K562 (cell line): Measurements from ENCODE around the gene PRKAG1. TPM values are rescaled to one million over a fixed set of nuclear protein-coding genes. Genes with fewer than 3 reads are reported as not detected.

Experiments used
- ATAC-seq: fragments of 200-7000 bp; cut with Tn5 transposase; 3 replicates; pipeline ENCODE4 v1.9.1; 2020; ENCODE audit warnings: moderate library complexity
- BruUV-seq: library from RNA; stranded (reverse); fragments of 400-500 nt; replicated peaks from 2 replicates; lab custom pipeline; 2021; lab: Mats Ljungman, UMichigan
- CTCF ChIA-PET: fragments of 300-600 bp; formaldehyde crosslinking; extraction: SDS; loops from one replicate; lab custom pipeline; 2021; ENCODE audit warnings: low intra/inter-chr PET ratio; lab: Yijun Ruan, JAX
- POLR2A ChIA-PET: fragments of 300-600, 350-650 bp; sonication (Branson Sonifier 250); formaldehyde crosslinking; extraction: SDS; loops from one replicate; lab custom pipeline; 2021; ENCODE audit warnings: antibody characterized with exemption, inconsistent platforms; lab: Yijun Ruan, JAX
- DNase-seq, 4 experiments: peaks; one replicate each; pipeline versions ENCODE4 v3.0.0 to v3.0.0-alpha.2; 2011 to 2018; ENCODE audit warnings: low spot score in 3 of 4, mixed read lengths in 3 of 4; ENCODE audit errors: extremely low read depth in 1 of 4
- FAIRE-seq: peaks from 2 replicates; lab custom pipeline; 2011; peaks lifted over from hg19 to GRCh38; lab: Jason Lieb, UNC
- H2AFZ ChIP-seq: 2 replicates; pipeline ENCODE4 v1.6.0; 2011; ENCODE audit warnings: low read depth, low read length, control low read depth, inconsistent platforms
- H3K27ac ChIP-seq: fragments of 200-600 bp; 3 replicates; pipeline ENCODE4 v1.8.0; 2011; ENCODE audit warnings: low read depth, mild to moderate bottlenecking, control low read depth, inconsistent platforms, low read length, moderate library complexity, mixed read lengths; ENCODE audit errors: extremely low read depth
- H3K27me3 ChIP-seq, 2 experiments: fragments of 300-600 bp in 1 of 2; 2 replicates in 1 of 2; 3 replicates in 1 of 2; pipeline versions ENCODE4 v1.6.0 to v1.8.0; 2011; ENCODE audit warnings: inconsistent platforms in 2 of 2, low read length in 2 of 2, mild to moderate bottlenecking in 1 of 2, mixed read lengths in 1 of 2, moderate library complexity in 1 of 2; ENCODE audit not compliant: control insufficient read depth in 2 of 2, insufficient read depth in 2 of 2
- H3K36me3 ChIP-seq: fragments of 300-600 bp; 3 replicates; pipeline ENCODE4 v1.8.0; 2011; ENCODE audit warnings: mild to moderate bottlenecking, low read length, inconsistent platforms; ENCODE audit not compliant: control insufficient read depth, insufficient read depth
- H3K4me1 ChIP-seq, 2 experiments: fragments of 200-600 bp in 1 of 2; replicated peaks in 1 of 2; 2 replicates in 1 of 2; 3 replicates in 1 of 2; pipeline versions ENCODE4 v1.5.1 to v1.8.0; 2011; ENCODE audit warnings: inconsistent platforms in 2 of 2, low read length in 2 of 2, mild to moderate bottlenecking in 1 of 2, mixed read lengths in 1 of 2, moderate library complexity in 1 of 2; ENCODE audit not compliant: control insufficient read depth in 2 of 2, insufficient read depth in 2 of 2
- H3K4me2 ChIP-seq: 2 replicates; pipeline ENCODE4 v1.6.1; 2011; ENCODE audit warnings: low read length, control low read depth, inconsistent platforms, mixed read lengths; ENCODE audit not compliant: insufficient read depth
- H3K4me3 ChIP-seq: fragments of 200-600 bp; sonication (generic), shearing (Covaris generic); 2 replicates; pipeline ENCODE4 v1.5.1; 2016; ENCODE audit warnings: control low read depth, inconsistent platforms
- H3K79me2 ChIP-seq: fragments of 200-600 bp; 3 replicates; pipeline ENCODE4 v1.8.0; 2011; ENCODE audit warnings: low read length, inconsistent platforms; ENCODE audit not compliant: control insufficient read depth, insufficient read depth
- H3K9ac ChIP-seq, 2 experiments: 2 replicates each; pipeline versions ENCODE4 v1.6.0 to v1.6.1; 2011; ENCODE audit warnings: low read depth in 2 of 2, low read length in 2 of 2, control low read depth in 1 of 2, inconsistent platforms in 1 of 2, mild to moderate bottlenecking in 1 of 2, mixed read lengths in 1 of 2; ENCODE audit not compliant: insufficient read depth in 1 of 2
- H3K9me1 ChIP-seq: one replicate; pipeline ENCODE4 v1.6.0; 2011; ENCODE audit warnings: inconsistent platforms, mild to moderate bottlenecking, low read length, moderate library complexity; ENCODE audit not compliant: control insufficient read depth, insufficient read depth
- H3K9me3 ChIP-seq: replicated peaks from 2 replicates; pipeline ENCODE4 v1.5.1; 2011; ENCODE audit warnings: low read depth, low read length, inconsistent platforms; ENCODE audit not compliant: control insufficient read depth, insufficient read depth
- H4K20me1 ChIP-seq: replicated peaks from 2 replicates; pipeline ENCODE4 v1.6.1; 2011; ENCODE audit warnings: low read length, inconsistent platforms, mixed read lengths; ENCODE audit not compliant: control insufficient read depth, insufficient read depth
- FOXK1 ChIP-seq: sonication (generic); formaldehyde crosslinking; IDR thresholded peaks from 2 replicates; pipeline ENCODE4 v1.8.0; 2022; ENCODE audit warnings: missing genetic modification reagents, mild to moderate bottlenecking, borderline replicate concordance
- ZC3H4 ChIP-seq: sonication (generic); formaldehyde crosslinking; IDR thresholded peaks from 2 replicates; pipeline ENCODE4 v1.9.0; 2021; ENCODE audit warnings: missing genetic modification reagents, borderline replicate concordance
- ZNF23 ChIP-seq: fragments of 250-450 bp; sonication (Bioruptor Pico); IDR thresholded peaks from 2 replicates; pipeline ENCODE4 v1.4.0; 2020; ENCODE audit warnings: mild to moderate bottlenecking
- ZNF239 ChIP-seq: fragments of 250-450 bp; sonication (Bioruptor Pico); IDR thresholded peaks from 2 replicates; pipeline ENCODE4 v1.4.0; 2020; ENCODE audit warnings: mild to moderate bottlenecking
- WGBS: fragments of 100-300 bp; shearing (Covaris generic); methylation state at CpG from one replicate; pipeline ENCODE4 v1.1.6; 2016; ENCODE audit warnings: low coverage, mixed read lengths; ENCODE audit not compliant: insufficient coverage; ENCODE audit errors: missing lambda C conversion rate; 5-methylcytosine and 5-hydroxymethylcytosine counted together
- in situ Hi-C: fragments of 300-500 bp; cut with MboI; formaldehyde crosslinking; loops from 4 replicates; pipeline ENCODE4 v1.15.0; 2018; ENCODE audit warnings: inconsistent platforms, mixed read lengths
- intact Hi-C: fragments of 100-400 bp; cut with micrococcal nuclease; formaldehyde crosslinking; loops from 2 replicates; pipeline ENCODE4 v1.14.2; 2022
- polyA plus RNA-seq, 8 experiments: library from polyadenylated mRNA; depleted of rRNA in 4 of 8; stranded (reverse) in 5 of 8; unstranded in 3 of 8; fragments of >200 nt; fragmentation: Nextera tagmentation in 2 of 8; fragmentation: Illumina TruSeq in 1 of 8; extraction: Ambion mirVana in 2 of 8; extraction: Trizol in 1 of 8; gene quantifications; 2 replicates each; pipeline versions ENCODE4 v1.2.1 to v1.2.3, GENCODE V29; 2011 to 2014; ENCODE audit warnings: inconsistent platforms in 1 of 8, missing spikeins in 1 of 8
- total RNA-seq, 7 experiments: library from RNA; depleted of rRNA in 6 of 7; stranded (reverse); fragments of >200 nt in 6 of 7; fragmentation: Illumina TruSeq in 2 of 7; extraction: Trizol in 2 of 7; gene quantifications; 2 replicates each; pipeline versions ENCODE4 v1.2.1 to v1.2.3, GENCODE V29; 2011 to 2021; ENCODE audit warnings: low replicate concordance in 1 of 7
- TF ChIP-seq, protein P1 (sequence below): fragments of 250-450 bp; sonication (Bioruptor Pico); IDR thresholded peaks from 2 replicates; pipeline ENCODE4 v1.9.0; 2021; ENCODE audit warnings: mild to moderate bottlenecking, inconsistent platforms
- TF ChIP-seq, protein P2 (sequence below), 2 experiments: fragments of 450-650 bp in 1 of 2; sonication (generic) in 1 of 2; formaldehyde crosslinking in 1 of 2; IDR thresholded peaks; 2 replicates each; pipeline versions ENCODE4 v1.7.1 to v1.9.0; 2016 to 2022; ENCODE audit warnings: inconsistent platforms in 1 of 2, mild to moderate bottlenecking in 1 of 2, missing genetic modification reagents in 1 of 2

The PRKAG1 gene
- total and polyA plus RNA-seq, 9 of the 15 experiments (the other 6 are each of a cell fraction or from before 2014, with no cell fraction given): 51.1 to 126 (median 79.1) TPM

DNA sequence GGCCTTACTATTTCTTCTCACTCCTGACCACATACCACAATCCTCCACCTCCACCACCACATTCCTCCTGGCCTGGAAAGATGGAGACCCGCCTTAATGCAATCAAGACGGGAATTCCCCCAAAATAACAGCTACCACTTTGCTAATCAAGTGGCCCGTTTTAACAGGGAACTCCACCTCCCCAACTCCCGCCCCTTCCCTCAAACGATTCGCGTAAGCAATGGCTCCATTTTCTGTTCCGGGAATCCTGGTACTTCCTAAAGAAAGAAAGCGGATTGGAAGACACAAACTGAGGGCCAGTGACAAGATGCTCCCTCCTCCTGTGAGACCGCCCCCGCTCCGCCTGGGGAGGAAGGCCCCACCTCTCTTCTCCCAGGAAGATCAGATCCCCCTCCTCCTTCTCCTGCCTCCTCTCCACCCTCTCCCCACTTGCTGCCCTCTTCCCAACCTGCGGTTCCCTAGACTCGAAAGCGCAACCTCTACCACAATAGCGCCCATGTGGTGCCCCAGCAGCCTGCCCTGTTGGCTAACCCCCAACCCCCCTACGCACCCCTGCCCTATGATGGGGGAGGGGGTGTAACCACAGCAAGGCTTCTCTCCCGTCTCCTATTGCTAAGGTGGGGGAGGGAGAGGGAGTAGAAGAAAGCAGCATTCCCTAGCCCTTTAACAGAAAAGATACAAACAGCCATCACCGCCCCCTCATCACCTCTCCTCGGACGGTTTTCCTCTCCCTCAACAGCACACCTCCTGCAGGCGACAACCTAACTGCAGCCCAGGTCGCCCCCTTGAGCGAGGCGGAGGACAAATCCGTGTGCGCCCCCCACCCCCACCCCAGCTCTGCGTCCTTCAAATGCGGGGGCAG is 62.1 kb downstream of the PRKAG1 start:
- FAIRE-seq (peak; percentile 97), DNase-seq (peak; percentile 87 to 94 (median 90)), ATAC-seq (peak; percentile 82)
- intact Hi-C loops (no loop called here), in situ Hi-C loops (no loop called here)
- Histone ChIP-seq H3K27me3 (no peaks in the 10 kb centered on the region), H3K9me3 (no peaks in the 10 kb centered on the region), H3K4me2 (peak overlapping the region; percentile 89), H3K27ac (peak overlapping the region; percentile 71), H3K4me3 (peak overlapping the region; percentile 89), H3K9me1 (peaks cover 4% of the 10 kb centered on the region), H3K79me2 (peaks cover 55% of the 10 kb centered on the region), H3K9ac (peak overlapping the region; percentile 69 to 91), H2AFZ (peak overlapping the region; percentile 81), H4K20me1 (peaks cover 6% of the 10 kb centered on the region; the same call in 1 of the 2 replicates), H3K36me3 (peaks cover 39% of the 10 kb centered on the region), H3K4me1 (peaks cover 9 to 21% of the 10 kb centered on the region in 2 experiments; a peak in 4 of 5 replicates)
- no TSS peak for BruUV-seq
- 0% methylated on average over 23 of the region's 29 CpGs for WGBS
- CTCF ChIA-PET: interaction anchor here (0.6 kb wide), 2 partner anchors 204 to 973 kb away, joined by 3 read pairs; no protein-coding TSS in a partner anchor
- POLR2A ChIA-PET: interaction anchor here (1.2 kb wide), 1 partner anchor 104 kb away, joined by 4 read pairs; the partner anchor contains the start of gene DDX23
- TF ChIP-seq, protein P1, sequence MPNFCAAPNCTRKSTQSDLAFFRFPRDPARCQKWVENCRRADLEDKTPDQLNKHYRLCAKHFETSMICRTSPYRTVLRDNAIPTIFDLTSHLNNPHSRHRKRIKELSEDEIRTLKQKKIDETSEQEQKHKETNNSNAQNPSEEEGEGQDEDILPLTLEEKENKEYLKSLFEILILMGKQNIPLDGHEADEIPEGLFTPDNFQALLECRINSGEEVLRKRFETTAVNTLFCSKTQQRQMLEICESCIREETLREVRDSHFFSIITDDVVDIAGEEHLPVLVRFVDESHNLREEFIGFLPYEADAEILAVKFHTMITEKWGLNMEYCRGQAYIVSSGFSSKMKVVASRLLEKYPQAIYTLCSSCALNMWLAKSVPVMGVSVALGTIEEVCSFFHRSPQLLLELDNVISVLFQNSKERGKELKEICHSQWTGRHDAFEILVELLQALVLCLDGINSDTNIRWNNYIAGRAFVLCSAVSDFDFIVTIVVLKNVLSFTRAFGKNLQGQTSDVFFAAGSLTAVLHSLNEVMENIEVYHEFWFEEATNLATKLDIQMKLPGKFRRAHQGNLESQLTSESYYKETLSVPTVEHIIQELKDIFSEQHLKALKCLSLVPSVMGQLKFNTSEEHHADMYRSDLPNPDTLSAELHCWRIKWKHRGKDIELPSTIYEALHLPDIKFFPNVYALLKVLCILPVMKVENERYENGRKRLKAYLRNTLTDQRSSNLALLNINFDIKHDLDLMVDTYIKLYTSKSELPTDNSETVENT: no peak
- TF ChIP-seq, protein P2, sequence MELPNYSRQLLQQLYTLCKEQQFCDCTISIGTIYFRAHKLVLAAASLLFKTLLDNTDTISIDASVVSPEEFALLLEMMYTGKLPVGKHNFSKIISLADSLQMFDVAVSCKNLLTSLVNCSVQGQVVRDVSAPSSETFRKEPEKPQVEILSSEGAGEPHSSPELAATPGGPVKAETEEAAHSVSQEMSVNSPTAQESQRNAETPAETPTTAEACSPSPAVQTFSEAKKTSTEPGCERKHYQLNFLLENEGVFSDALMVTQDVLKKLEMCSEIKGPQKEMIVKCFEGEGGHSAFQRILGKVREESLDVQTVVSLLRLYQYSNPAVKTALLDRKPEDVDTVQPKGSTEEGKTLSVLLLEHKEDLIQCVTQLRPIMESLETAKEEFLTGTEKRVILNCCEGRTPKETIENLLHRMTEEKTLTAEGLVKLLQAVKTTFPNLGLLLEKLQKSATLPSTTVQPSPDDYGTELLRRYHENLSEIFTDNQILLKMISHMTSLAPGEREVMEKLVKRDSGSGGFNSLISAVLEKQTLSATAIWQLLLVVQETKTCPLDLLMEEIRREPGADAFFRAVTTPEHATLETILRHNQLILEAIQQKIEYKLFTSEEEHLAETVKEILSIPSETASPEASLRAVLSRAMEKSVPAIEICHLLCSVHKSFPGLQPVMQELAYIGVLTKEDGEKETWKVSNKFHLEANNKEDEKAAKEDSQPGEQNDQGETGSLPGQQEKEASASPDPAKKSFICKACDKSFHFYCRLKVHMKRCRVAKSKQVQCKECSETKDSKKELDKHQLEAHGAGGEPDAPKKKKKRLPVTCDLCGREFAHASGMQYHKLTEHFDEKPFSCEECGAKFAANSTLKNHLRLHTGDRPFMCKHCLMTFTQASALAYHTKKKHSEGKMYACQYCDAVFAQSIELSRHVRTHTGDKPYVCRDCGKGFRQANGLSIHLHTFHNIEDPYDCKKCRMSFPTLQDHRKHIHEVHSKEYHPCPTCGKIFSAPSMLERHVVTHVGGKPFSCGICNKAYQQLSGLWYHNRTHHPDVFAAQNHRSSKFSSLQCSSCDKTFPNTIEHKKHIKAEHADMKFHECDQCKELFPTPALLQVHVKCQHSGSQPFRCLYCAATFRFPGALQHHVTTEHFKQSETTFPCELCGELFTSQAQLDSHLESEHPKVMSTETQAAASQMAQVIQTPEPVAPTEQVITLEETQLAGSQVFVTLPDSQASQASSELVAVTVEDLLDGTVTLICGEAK (IDR thresholded peaks at IDR 0.05): no peak
- TF ChIP-seq, protein P2 (CRISPR knock-in tag; IDR thresholded peaks at IDR 0.05): no peak
- TF ChIP-seq ZC3H4 (no peak), FOXK1 (CRISPR knock-in tag) (no peak), ZNF23 (CRISPR knock-in tag) (no peak), ZNF239 (CRISPR knock-in tag) (no peak)
